Astrocyte (in vitro differentiated cells and primary cell): ENCODE data around the gene RALGAPB. TPM values are rescaled to one million over a fixed set of nuclear protein-coding genes. Genes with fewer than 3 reads are reported as not detected.

Experiments used
- DNase-seq: peaks from one replicate; pipeline ENCODE4 v3.0.0-alpha.2; 2010; ENCODE audit warnings: low read depth
- FAIRE-seq: peaks from 2 replicates; lab custom pipeline; 2011; peaks lifted over from hg19 to GRCh38; lab: Jason Lieb, UNC
- H2AFZ ChIP-seq: 2 replicates; pipeline ENCODE4 v1.6.0; 2012; ENCODE audit warnings: low read depth, low read length, inconsistent platforms
- H3K27ac ChIP-seq: 2 replicates; pipeline ENCODE4 v1.5.1; 2011; ENCODE audit warnings: low read depth, low read length, inconsistent platforms
- H3K27me3 ChIP-seq: 2 replicates; pipeline ENCODE4 v1.6.0; 2011; ENCODE audit warnings: low read length, inconsistent platforms; ENCODE audit not compliant: insufficient read depth
- H3K36me3 ChIP-seq: 2 replicates; pipeline ENCODE4 v1.5.1; 2011; ENCODE audit warnings: low read length, inconsistent platforms; ENCODE audit not compliant: insufficient read depth
- H3K4me1 ChIP-seq: 2 replicates; pipeline ENCODE4 v1.5.1; 2011; ENCODE audit warnings: low read length, inconsistent platforms; ENCODE audit not compliant: insufficient read depth
- H3K4me2 ChIP-seq: 2 replicates; pipeline ENCODE4 v1.6.0; 2012; ENCODE audit warnings: low read length, inconsistent platforms
- H3K4me3 ChIP-seq: 2 replicates; pipeline ENCODE4 v1.5.1; 2011; ENCODE audit warnings: low read depth, mild to moderate bottlenecking, low read length, inconsistent platforms; ENCODE audit not compliant: insufficient read depth
- H3K79me2 ChIP-seq: 2 replicates; pipeline ENCODE4 v1.6.0; 2012; ENCODE audit warnings: mild to moderate bottlenecking, low read length, inconsistent platforms; ENCODE audit not compliant: insufficient read depth
- H3K9ac ChIP-seq: 2 replicates; pipeline ENCODE4 v1.6.0; 2012; ENCODE audit warnings: mild to moderate bottlenecking, low read length, inconsistent platforms
- H3K9me3 ChIP-seq: 2 replicates; pipeline ENCODE4 v1.5.1; 2012; ENCODE audit warnings: low read depth, mild to moderate bottlenecking, low read length, inconsistent platforms; ENCODE audit not compliant: insufficient read depth
- H4K20me1 ChIP-seq: 2 replicates; pipeline ENCODE4 v1.6.0; 2012; ENCODE audit warnings: low read length, inconsistent platforms; ENCODE audit not compliant: insufficient read depth
- H3K27ac Mint-ChIP-seq: one replicate; pipeline ENCODE4 v1.8.0; 2021; ENCODE audit warnings: mild to moderate bottlenecking, mixed read lengths; ENCODE audit not compliant: unreplicated experiment
- H3K27me3 Mint-ChIP-seq: one replicate; pipeline ENCODE4 v1.8.0; 2021; ENCODE audit warnings: low read depth, mixed read lengths; ENCODE audit not compliant: unreplicated experiment
- H3K36me3 Mint-ChIP-seq: one replicate; pipeline ENCODE4 v1.8.0; 2021; ENCODE audit warnings: low read depth, mixed read lengths; ENCODE audit not compliant: unreplicated experiment
- H3K4me1 Mint-ChIP-seq: one replicate; pipeline ENCODE4 v1.8.0; 2021; ENCODE audit warnings: low read depth, mixed read lengths; ENCODE audit not compliant: unreplicated experiment
- H3K4me3 Mint-ChIP-seq: one replicate; pipeline ENCODE4 v1.8.0; 2021; ENCODE audit warnings: mild to moderate bottlenecking, moderate library complexity, mixed read lengths; ENCODE audit not compliant: unreplicated experiment
- H3K9me3 Mint-ChIP-seq: one replicate; pipeline ENCODE4 v1.8.0; 2021; ENCODE audit warnings: mild to moderate bottlenecking, mixed read lengths; ENCODE audit not compliant: unreplicated experiment
- EZH2 ChIP-seq: IDR thresholded peaks from 2 replicates; pipeline ENCODE4 v1.6.1; 2012; ENCODE audit warnings: mild to moderate bottlenecking, low read length, inconsistent platforms; ENCODE audit not compliant: insufficient read depth
- total RNA-seq: library from RNA; stranded (reverse); gene quantifications from 2 replicates; pipeline ENCODE4 v1.2.1, GENCODE V29; 2021
- TF ChIP-seq, protein P1 (sequence below): IDR thresholded peaks from 2 replicates; pipeline ENCODE4 v1.5.1; 2011; ENCODE audit warnings: low read depth, mild to moderate bottlenecking, inconsistent platforms, low read length, moderate library complexity; ENCODE audit not compliant: insufficient read depth

The RALGAPB gene
- total RNA-seq, 1 donor from 2014 or later = 40.2 TPM

DNA sequence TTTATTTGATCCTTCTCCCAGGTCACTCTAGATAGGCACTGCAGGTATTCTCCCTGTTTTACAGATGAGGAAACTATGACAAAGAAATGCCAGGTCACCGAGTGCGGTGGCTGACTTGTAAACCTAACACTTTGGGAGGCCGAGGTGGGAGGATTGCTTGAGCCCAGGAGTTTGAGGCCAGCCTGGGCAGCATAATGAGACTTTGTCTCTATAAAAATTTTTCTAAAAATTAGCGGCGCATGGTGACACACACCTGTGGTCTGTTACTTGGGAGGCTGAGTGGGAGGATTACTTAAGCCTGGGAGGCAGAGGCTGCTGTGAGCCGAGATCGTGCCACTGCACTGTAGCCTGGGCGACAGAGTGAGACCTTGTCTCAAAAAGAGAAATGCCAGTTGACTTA lies 5.1 kb downstream of the RALGAPB start:
- TF ChIP-seq, protein P1, sequence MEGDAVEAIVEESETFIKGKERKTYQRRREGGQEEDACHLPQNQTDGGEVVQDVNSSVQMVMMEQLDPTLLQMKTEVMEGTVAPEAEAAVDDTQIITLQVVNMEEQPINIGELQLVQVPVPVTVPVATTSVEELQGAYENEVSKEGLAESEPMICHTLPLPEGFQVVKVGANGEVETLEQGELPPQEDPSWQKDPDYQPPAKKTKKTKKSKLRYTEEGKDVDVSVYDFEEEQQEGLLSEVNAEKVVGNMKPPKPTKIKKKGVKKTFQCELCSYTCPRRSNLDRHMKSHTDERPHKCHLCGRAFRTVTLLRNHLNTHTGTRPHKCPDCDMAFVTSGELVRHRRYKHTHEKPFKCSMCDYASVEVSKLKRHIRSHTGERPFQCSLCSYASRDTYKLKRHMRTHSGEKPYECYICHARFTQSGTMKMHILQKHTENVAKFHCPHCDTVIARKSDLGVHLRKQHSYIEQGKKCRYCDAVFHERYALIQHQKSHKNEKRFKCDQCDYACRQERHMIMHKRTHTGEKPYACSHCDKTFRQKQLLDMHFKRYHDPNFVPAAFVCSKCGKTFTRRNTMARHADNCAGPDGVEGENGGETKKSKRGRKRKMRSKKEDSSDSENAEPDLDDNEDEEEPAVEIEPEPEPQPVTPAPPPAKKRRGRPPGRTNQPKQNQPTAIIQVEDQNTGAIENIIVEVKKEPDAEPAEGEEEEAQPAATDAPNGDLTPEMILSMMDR = no peak
- TF ChIP-seq EZH2 = no peak
- no peak overlapping the region for H3K4me3 Mint-ChIP-seq
- H3K27me3 Mint-ChIP-seq = no peaks in the 10 kb centered on the region
- Histone ChIP-seq H3K27ac (no peak overlapping the region), H3K4me1 (peaks cover 7% of the 10 kb centered on the region), H3K79me2 (peaks cover 91% of the 10 kb centered on the region), H4K20me1 (peaks cover 83% of the 10 kb centered on the region), H3K9me3 (no peaks in the 10 kb centered on the region), H3K4me3 (no peak overlapping the region), H3K27me3 (no peaks in the 10 kb centered on the region), H3K9ac (no peak overlapping the region), H3K4me2 (no peak overlapping the region), H3K36me3 (peaks cover 5% of the 10 kb centered on the region), H2AFZ (no peak overlapping the region)
- H3K9me3 Mint-ChIP-seq = no peaks in the 10 kb centered on the region
- H3K36me3 Mint-ChIP-seq = peaks cover 3% of the 10 kb centered on the region
- DNase-seq (no peak), FAIRE-seq (no peak)
- peaks cover 11% of the 10 kb centered on the region for H3K4me1 Mint-ChIP-seq
- H3K27ac Mint-ChIP-seq = no peak overlapping the region

DNA sequence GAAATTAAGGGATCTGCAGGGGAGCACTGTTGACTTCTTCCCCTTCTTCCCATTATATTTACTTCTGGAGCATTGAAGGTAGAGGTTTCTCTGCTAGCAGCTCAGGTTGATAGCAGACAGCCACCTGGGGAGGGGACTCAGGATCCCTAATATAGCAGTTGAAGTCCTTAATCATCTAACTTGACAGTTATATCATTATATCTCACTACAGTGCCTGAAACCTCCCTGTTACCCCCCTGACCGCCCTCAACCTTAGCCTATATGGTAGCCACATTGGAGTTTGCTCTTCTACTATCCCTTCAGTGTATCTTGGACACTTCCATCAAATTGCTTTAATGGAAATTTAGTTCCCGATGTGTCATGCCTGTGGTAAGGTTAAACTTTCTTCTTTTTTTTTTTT lies 7.0 kb downstream of the RALGAPB start:
- peaks cover 5% of the 10 kb centered on the region for H3K4me1 Mint-ChIP-seq
- no peak overlapping the region for H3K27ac Mint-ChIP-seq
- no peak overlapping the region for H3K4me2 ChIP-seq
- FAIRE-seq (no peak), DNase-seq (no peak)
- H3K27me3 ChIP-seq = no peaks in the 10 kb centered on the region
- no peak overlapping the region for H3K4me3 Mint-ChIP-seq
- H3K9me3 Mint-ChIP-seq = no peaks in the 10 kb centered on the region
- H3K36me3 Mint-ChIP-seq = peaks cover 3% of the 10 kb centered on the region
- peaks cover 87% of the 10 kb centered on the region for H4K20me1 ChIP-seq
- no peak overlapping the region for H2AFZ ChIP-seq
- no peak overlapping the region for H3K9ac ChIP-seq
- H3K36me3 ChIP-seq = peaks cover 8% of the 10 kb centered on the region
- no peak for TF ChIP-seq EZH2
- TF ChIP-seq, protein P1 = no peak
- H3K9me3 ChIP-seq = no peaks in the 10 kb centered on the region
- peaks cover 91% of the 10 kb centered on the region for H3K79me2 ChIP-seq
- H3K4me1 ChIP-seq = no peaks in the 10 kb centered on the region
- H3K27ac ChIP-seq = no peak overlapping the region
- H3K27me3 Mint-ChIP-seq = no peaks in the 10 kb centered on the region
- H3K4me3 ChIP-seq = no peak overlapping the region

DNA sequence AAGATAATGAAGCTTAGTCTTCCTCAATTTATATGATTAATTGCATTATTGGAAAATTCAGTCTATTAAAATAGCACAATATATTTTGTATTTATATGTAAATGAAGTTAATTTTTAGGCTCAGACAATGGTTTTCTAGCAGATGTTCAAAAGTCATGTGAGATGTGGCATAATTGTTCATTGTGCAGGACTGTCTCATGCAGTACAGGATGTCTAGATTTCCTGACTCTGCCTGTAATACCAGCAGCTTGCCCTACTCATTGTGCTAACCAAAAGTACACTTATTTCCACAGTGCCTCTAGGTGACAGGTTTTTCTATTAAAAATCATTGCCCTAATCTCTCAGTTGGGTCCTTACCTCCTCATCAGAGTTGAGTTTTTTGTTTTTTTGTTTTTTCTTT lies 12.4 kb downstream of the RALGAPB start:
- no peak overlapping the region for H3K4me2 ChIP-seq
- no peak for FAIRE-seq
- no peak overlapping the region for H2AFZ ChIP-seq
- no peaks in the 10 kb centered on the region for H3K27me3 ChIP-seq
- no peaks in the 10 kb centered on the region for H3K9me3 ChIP-seq
- no peak for DNase-seq
- H3K4me3 ChIP-seq = no peak overlapping the region
- no peaks in the 10 kb centered on the region for H3K4me1 ChIP-seq
- Mint-ChIP-seq H3K4me3 (no peak overlapping the region), H3K9me3 (no peaks in the 10 kb centered on the region), H3K4me1 (no peaks in the 10 kb centered on the region), H3K27me3 (no peaks in the 10 kb centered on the region), H3K27ac (no peak overlapping the region), H3K36me3 (peaks cover 8% of the 10 kb centered on the region)
- TF ChIP-seq, protein P1 = no peak
- TF ChIP-seq EZH2 = no peak
- peaks cover 14% of the 10 kb centered on the region for H3K36me3 ChIP-seq
- H3K79me2 ChIP-seq = peaks cover 84% of the 10 kb centered on the region
- no peak overlapping the region for H3K9ac ChIP-seq
- peaks cover 78% of the 10 kb centered on the region for H4K20me1 ChIP-seq
- H3K27ac ChIP-seq = no peak overlapping the region
